Subcutaneous adipose tissue (tissue), 4 donors: ENCODE measurements around the gene DCLK1. TPM values are rescaled to one million over a fixed set of nuclear protein-coding genes. Genes with fewer than 3 reads are reported as not detected.

ENCODE experiments used
- CTCF ChIP-seq: fragments of 450-650 bp; IDR thresholded peaks from one replicate; pipeline ENCODE4 v1.5.1; 2016; ENCODE audit warnings: low read depth, mild to moderate bottlenecking, control low read depth, antibody characterized with exemption, moderate library complexity
- total RNA-seq, 4 donors: library from RNA; depleted of rRNA; stranded (reverse); fragments of >200 nt; gene quantifications; one replicate each; pipeline ENCODE4 v1.1.0, GENCODE V29; 2016

DCLK1 gene
- total RNA-seq, 4 donors from 2014 or later, result 78.9 to 116 (median 106) TPM

- no peak for TF ChIP-seq CTCF
Measured at GRCh38 chr13:35838356-35838755, 292.8 kb downstream of the DCLK1 start.

- TF ChIP-seq CTCF, result no peak
Measured at GRCh38 chr13:35836446-35836845, 294.7 kb downstream of the DCLK1 start.

GRCh38 chr13:35835989-35836388, 295.2 kb downstream of the DCLK1 start:
- no peak for TF ChIP-seq CTCF

- no peak for TF ChIP-seq CTCF
Measured at GRCh38 chr13:35833608-35834275, 297.4 kb downstream of the DCLK1 start.

GRCh38 chr13:35833031-35833430, 298.2 kb downstream of the DCLK1 start:
- no peak for TF ChIP-seq CTCF

- TF ChIP-seq CTCF, result no peak
Measured at GRCh38 chr13:35832551-35832950, 298.6 kb downstream of the DCLK1 start.

GRCh38 chr13:35830850-35831450, 300.2 kb downstream of the DCLK1 start:
- no peak for TF ChIP-seq CTCF
